PFSK-1 (cell line): ENCODE results near the gene PIK3AP1.

Source experiments
- POLR2AphosphoS5 ChIP-seq: IDR thresholded peaks from 2 replicates; pipeline ENCODE4 v1.6.1; 2012; ENCODE audit warnings: low read depth, mild to moderate bottlenecking, control low read depth, low read length, moderate library complexity
- REST ChIP-seq, 2 experiments: IDR thresholded peaks; 2 replicates each; pipeline versions ENCODE4 v1.6.1 to v1.8.0; 2011 to 2012; ENCODE audit warnings: low read depth in 2 of 2, low read length in 2 of 2, control low read depth in 1 of 2, inconsistent platforms in 1 of 2, mild to moderate bottlenecking in 1 of 2, moderate library complexity in 1 of 2; ENCODE audit not compliant: insufficient read depth in 1 of 2
- SIN3A ChIP-seq: IDR thresholded peaks from 2 replicates; pipeline ENCODE4 v1.6.1; 2012; ENCODE audit warnings: mild to moderate bottlenecking, low read length, moderate library complexity, borderline replicate concordance; ENCODE audit not compliant: insufficient read depth
- TAF1 ChIP-seq: IDR thresholded peaks from 2 replicates; pipeline ENCODE4 v1.6.1; 2012; ENCODE audit warnings: low read length, control low read depth, borderline replicate concordance; ENCODE audit not compliant: insufficient read depth

GRCh38 chr10:96612055-96612830 is 108.1 kb downstream of the PIK3AP1 start:
- no peak for TF ChIP-seq TAF1
- no peak for TF ChIP-seq REST (IDR thresholded peaks at IDR 0.05; ENCODE audit: insufficient read depth in 1 of 2, low read depth in 2 of 2, low read length in 2 of 2)
- no peak for TF ChIP-seq POLR2AphosphoS5
- TF ChIP-seq SIN3A = no peak
